Measurements from ENCODE around the gene AGBL5.

DNA sequence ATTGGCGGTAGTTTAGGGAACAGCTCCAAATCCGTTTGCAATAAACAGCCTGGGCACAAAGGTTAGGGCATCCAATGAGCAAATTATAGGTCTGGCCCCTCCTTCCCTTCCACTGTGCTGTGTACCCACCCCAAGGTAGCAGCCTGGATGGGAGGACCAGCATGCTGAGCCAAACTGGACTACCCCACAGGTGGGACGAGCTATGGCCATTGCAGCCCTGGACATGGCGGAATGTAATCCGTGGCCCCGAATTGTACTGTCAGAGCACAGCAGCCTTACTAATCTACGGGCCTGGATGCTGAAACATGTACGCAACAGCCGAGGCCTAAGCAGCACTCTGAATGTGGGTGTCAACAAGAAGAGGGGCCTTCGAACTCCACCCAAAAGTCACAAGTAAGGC, 6.7 kb downstream of the AGBL5 start:
- TF ChIP-seq, protein P1, sequence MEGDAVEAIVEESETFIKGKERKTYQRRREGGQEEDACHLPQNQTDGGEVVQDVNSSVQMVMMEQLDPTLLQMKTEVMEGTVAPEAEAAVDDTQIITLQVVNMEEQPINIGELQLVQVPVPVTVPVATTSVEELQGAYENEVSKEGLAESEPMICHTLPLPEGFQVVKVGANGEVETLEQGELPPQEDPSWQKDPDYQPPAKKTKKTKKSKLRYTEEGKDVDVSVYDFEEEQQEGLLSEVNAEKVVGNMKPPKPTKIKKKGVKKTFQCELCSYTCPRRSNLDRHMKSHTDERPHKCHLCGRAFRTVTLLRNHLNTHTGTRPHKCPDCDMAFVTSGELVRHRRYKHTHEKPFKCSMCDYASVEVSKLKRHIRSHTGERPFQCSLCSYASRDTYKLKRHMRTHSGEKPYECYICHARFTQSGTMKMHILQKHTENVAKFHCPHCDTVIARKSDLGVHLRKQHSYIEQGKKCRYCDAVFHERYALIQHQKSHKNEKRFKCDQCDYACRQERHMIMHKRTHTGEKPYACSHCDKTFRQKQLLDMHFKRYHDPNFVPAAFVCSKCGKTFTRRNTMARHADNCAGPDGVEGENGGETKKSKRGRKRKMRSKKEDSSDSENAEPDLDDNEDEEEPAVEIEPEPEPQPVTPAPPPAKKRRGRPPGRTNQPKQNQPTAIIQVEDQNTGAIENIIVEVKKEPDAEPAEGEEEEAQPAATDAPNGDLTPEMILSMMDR (optimal IDR thresholded peaks at IDR 0.05 in 1 of 3, IDR thresholded peaks at IDR 0.05 in 1 of 3, conservative IDR thresholded peaks at IDR 0.05 in 1 of 3; ENCODE audit: extremely low read depth in 1 of 3, insufficient read depth in 2 of 3, low read length in 3 of 3) = no peak
- no peak for TF ChIP-seq EZH2 (IDR thresholded peaks at IDR 0.05; ENCODE audit: low read length)
